Measurements from ENCODE around the gene SPATS2L. TPM values are rescaled to one million over a fixed set of nuclear protein-coding genes. Genes with fewer than 3 reads are reported as not detected.

The SPATS2L gene
- total RNA-seq, 2 donors from 2014 or later, result 9.7 to 54.4 TPM

GRCh38 chr2:200422532-200423261 is 116.2 kb downstream of the SPATS2L start:
- Mint-ChIP-seq H3K27ac (peak overlapping the region; percentile 18), H3K4me1 (no peaks in the 10 kb centered on the region), H3K36me3 (ENCODE audit: low read depth) (peaks cover 12% of the 10 kb centered on the region), H3K4me3 (no peak overlapping the region), H3K27me3 (no peaks in the 10 kb centered on the region), H3K9me3 (no peaks in the 10 kb centered on the region)
- peak; percentile 77 for ATAC-seq (replicated peaks)

GRCh38 chr2:200423541-200423940 is 117.0 kb downstream of the SPATS2L start:
- Mint-ChIP-seq H3K27ac (no peak overlapping the region), H3K9me3 (no peaks in the 10 kb centered on the region), H3K27me3 (no peaks in the 10 kb centered on the region), H3K4me3 (no peak overlapping the region), H3K4me1 (no peaks in the 10 kb centered on the region), H3K36me3 (ENCODE audit: low read depth) (peaks cover 12% of the 10 kb centered on the region)
- no peak for ATAC-seq (replicated peaks)

- Mint-ChIP-seq H3K27me3 (no peaks in the 10 kb centered on the region), H3K36me3 (ENCODE audit: low read depth) (no peaks in the 10 kb centered on the region), H3K4me3 (no peak overlapping the region), H3K9me3 (no peaks in the 10 kb centered on the region), H3K4me1 (no peaks in the 10 kb centered on the region), H3K27ac (no peak overlapping the region)
- ATAC-seq (replicated peaks), result no peak
Measured at GRCh38 chr2:200425026-200425821, 118.7 kb downstream of the SPATS2L start.

GRCh38 chr2:200426754-200427153 is 120.3 kb downstream of the SPATS2L start:
- no peaks in the 10 kb centered on the region for H3K27me3 Mint-ChIP-seq
- no peak overlapping the region for H3K4me3 Mint-ChIP-seq
- H3K36me3 Mint-ChIP-seq (ENCODE audit: low read depth), result no peaks in the 10 kb centered on the region
- H3K27ac Mint-ChIP-seq, result no peak overlapping the region
- H3K9me3 Mint-ChIP-seq, result no peaks in the 10 kb centered on the region
- H3K4me1 Mint-ChIP-seq, result no peaks in the 10 kb centered on the region
- no peak for ATAC-seq (replicated peaks)

- Mint-ChIP-seq H3K4me1 (no peaks in the 10 kb centered on the region), H3K9me3 (no peaks in the 10 kb centered on the region), H3K27ac (no peak overlapping the region), H3K36me3 (ENCODE audit: low read depth) (no peaks in the 10 kb centered on the region), H3K27me3 (no peaks in the 10 kb centered on the region), H3K4me3 (no peak overlapping the region)
- no peak for ATAC-seq (replicated peaks)
Measured at GRCh38 chr2:200428961-200429665, 122.6 kb downstream of the SPATS2L start.

GRCh38 chr2:200430017-200430416 is 123.5 kb downstream of the SPATS2L start:
- no peaks in the 10 kb centered on the region for H3K27me3 Mint-ChIP-seq
- no peaks in the 10 kb centered on the region for H3K9me3 Mint-ChIP-seq
- H3K27ac Mint-ChIP-seq, result no peak overlapping the region
- no peaks in the 10 kb centered on the region for H3K36me3 Mint-ChIP-seq (ENCODE audit: low read depth)
- no peak for ATAC-seq (replicated peaks)
- H3K4me1 Mint-ChIP-seq, result no peaks in the 10 kb centered on the region
- H3K4me3 Mint-ChIP-seq, result no peak overlapping the region

GRCh38 chr2:200431996-200432705 is 125.7 kb downstream of the SPATS2L start:
- no peaks in the 10 kb centered on the region for H3K27me3 Mint-ChIP-seq
- H3K4me1 Mint-ChIP-seq, result no peaks in the 10 kb centered on the region
- H3K27ac Mint-ChIP-seq, result peak overlapping the region; percentile 1
- no peak overlapping the region for H3K4me3 Mint-ChIP-seq
- no peak for ATAC-seq (replicated peaks)
- H3K9me3 Mint-ChIP-seq, result no peaks in the 10 kb centered on the region
- H3K36me3 Mint-ChIP-seq (ENCODE audit: low read depth), result no peaks in the 10 kb centered on the region

- Mint-ChIP-seq H3K36me3 (ENCODE audit: low read depth) (no peaks in the 10 kb centered on the region), H3K9me3 (no peaks in the 10 kb centered on the region), H3K27ac (no peak overlapping the region), H3K4me3 (no peak overlapping the region), H3K27me3 (no peaks in the 10 kb centered on the region), H3K4me1 (no peaks in the 10 kb centered on the region)
- no peak for ATAC-seq (replicated peaks)
Measured at GRCh38 chr2:200435379-200435778, 128.9 kb downstream of the SPATS2L start.

- no peak for ATAC-seq (replicated peaks)
- Mint-ChIP-seq H3K36me3 (ENCODE audit: low read depth) (no peaks in the 10 kb centered on the region), H3K4me1 (no peaks in the 10 kb centered on the region), H3K4me3 (no peak overlapping the region), H3K27ac (no peak overlapping the region), H3K27me3 (no peaks in the 10 kb centered on the region), H3K9me3 (no peaks in the 10 kb centered on the region)
Measured at GRCh38 chr2:200438251-200438650, 131.8 kb downstream of the SPATS2L start.

GRCh38 chr2:200438846-200439245 is 132.4 kb downstream of the SPATS2L start:
- Mint-ChIP-seq H3K4me3 (no peak overlapping the region), H3K27me3 (no peaks in the 10 kb centered on the region), H3K27ac (no peak overlapping the region), H3K9me3 (no peaks in the 10 kb centered on the region), H3K4me1 (no peaks in the 10 kb centered on the region), H3K36me3 (ENCODE audit: low read depth) (no peaks in the 10 kb centered on the region)
- ATAC-seq (replicated peaks), result no peak

GRCh38 chr2:200439981-200440380 is 133.5 kb downstream of the SPATS2L start:
- Mint-ChIP-seq H3K27ac (no peak overlapping the region), H3K36me3 (ENCODE audit: low read depth) (no peaks in the 10 kb centered on the region), H3K9me3 (no peaks in the 10 kb centered on the region), H3K4me3 (no peak overlapping the region), H3K4me1 (no peaks in the 10 kb centered on the region), H3K27me3 (no peaks in the 10 kb centered on the region)
- no peak for ATAC-seq (replicated peaks)

- no peak for ATAC-seq (replicated peaks)
- H3K27ac Mint-ChIP-seq, result no peak overlapping the region
- H3K9me3 Mint-ChIP-seq, result no peaks in the 10 kb centered on the region
- H3K27me3 Mint-ChIP-seq, result no peaks in the 10 kb centered on the region
- H3K4me3 Mint-ChIP-seq, result no peak overlapping the region
- no peaks in the 10 kb centered on the region for H3K36me3 Mint-ChIP-seq (ENCODE audit: low read depth)
- peaks cover 11% of the 10 kb centered on the region for H3K4me1 Mint-ChIP-seq
Measured at GRCh38 chr2:200442471-200442870, 136.0 kb downstream of the SPATS2L start.

- Mint-ChIP-seq H3K9me3 (no peaks in the 10 kb centered on the region), H3K27ac (no peak overlapping the region), H3K36me3 (ENCODE audit: low read depth) (no peaks in the 10 kb centered on the region), H3K4me3 (no peak overlapping the region), H3K4me1 (peaks cover 13% of the 10 kb centered on the region), H3K27me3 (no peaks in the 10 kb centered on the region)
- ATAC-seq (replicated peaks), result no peak
Measured at GRCh38 chr2:200443376-200443775, 136.9 kb downstream of the SPATS2L start.

GRCh38 chr2:200443916-200444315 is 137.4 kb downstream of the SPATS2L start:
- no peaks in the 10 kb centered on the region for H3K9me3 Mint-ChIP-seq
- no peak overlapping the region for H3K27ac Mint-ChIP-seq
- H3K4me1 Mint-ChIP-seq, result peaks cover 18% of the 10 kb centered on the region
- no peak overlapping the region for H3K4me3 Mint-ChIP-seq
- H3K36me3 Mint-ChIP-seq (ENCODE audit: low read depth), result no peaks in the 10 kb centered on the region
- no peak for ATAC-seq (replicated peaks)
- H3K27me3 Mint-ChIP-seq, result no peaks in the 10 kb centered on the region
